GM18502 (cell line): ENCODE data around the gene PPP4R4.
"Not testable (repeated sequence)": the region's sequence is repeated elsewhere in the genome, so short reads cannot be mapped to it uniquely, and the experiment has no call there.

ENCODE experiments used
- ATAC-seq: cut with Tn5 transposase; IDR thresholded peaks from one replicate; pipeline ENCODE4 v1.9.1; 2021; ENCODE audit warnings: mild to moderate bottlenecking; ENCODE audit not compliant: unreplicated experiment, poor library complexity

PPP4R4 gene

DNA sequence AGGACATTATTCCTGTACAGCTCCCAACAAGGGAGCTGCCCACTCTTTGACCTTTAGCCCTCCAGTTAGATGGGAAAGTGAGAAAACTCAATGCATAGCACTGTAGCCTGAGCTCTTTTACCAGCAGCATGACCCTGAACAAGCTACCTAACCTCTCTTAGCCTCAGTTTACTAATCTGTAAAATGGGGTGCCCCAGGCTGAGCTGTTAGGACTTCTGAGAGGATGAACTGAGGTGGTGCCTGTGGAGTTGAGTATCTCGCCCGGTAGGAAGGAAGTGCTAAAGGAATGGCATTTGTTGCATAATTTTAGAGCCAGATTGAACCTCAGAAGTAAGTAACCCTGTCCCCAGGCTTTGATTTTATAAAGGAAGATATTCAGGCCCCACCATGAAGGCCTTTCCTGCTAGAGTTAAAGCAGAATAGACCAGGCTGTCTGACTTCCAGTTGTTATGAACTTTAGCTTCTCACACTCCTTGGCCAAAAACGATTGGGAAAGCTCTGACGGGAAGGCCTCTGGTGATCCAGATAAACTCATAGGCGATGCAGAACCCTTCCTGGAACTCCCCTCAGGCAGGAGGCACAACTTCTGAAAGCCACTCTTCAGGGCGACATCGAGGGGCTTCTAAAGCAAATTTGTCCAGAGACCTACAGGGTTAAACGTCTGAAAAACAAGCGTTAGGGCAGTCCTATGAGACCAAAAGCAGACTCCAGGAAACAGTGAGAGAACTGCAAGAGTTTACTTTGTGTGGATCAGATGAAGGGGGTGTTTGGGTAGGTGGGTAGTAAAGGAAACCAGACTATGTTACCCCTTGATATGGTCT, 121.4 kb downstream of the PPP4R4 start:
- no peak for ATAC-seq

DNA sequence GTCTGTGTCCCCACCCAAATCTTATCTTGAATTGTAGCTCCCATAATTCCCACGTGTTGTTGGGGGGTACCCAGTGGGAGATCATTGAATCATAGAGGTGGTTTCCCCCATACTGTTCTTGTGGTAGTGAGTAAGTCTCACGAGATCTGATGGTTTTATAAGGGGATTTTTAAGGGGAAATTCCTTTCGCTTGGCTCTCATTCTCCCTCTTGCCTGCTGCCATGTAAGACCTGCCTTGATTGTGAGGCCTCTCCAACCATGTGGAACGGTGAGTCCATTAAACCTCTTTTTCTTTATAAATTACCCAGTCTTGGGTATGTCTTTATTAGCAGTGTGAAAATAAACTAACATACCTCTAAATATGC, 122.0 kb downstream of the PPP4R4 start:
- not testable (repeated sequence) for ATAC-seq

DNA sequence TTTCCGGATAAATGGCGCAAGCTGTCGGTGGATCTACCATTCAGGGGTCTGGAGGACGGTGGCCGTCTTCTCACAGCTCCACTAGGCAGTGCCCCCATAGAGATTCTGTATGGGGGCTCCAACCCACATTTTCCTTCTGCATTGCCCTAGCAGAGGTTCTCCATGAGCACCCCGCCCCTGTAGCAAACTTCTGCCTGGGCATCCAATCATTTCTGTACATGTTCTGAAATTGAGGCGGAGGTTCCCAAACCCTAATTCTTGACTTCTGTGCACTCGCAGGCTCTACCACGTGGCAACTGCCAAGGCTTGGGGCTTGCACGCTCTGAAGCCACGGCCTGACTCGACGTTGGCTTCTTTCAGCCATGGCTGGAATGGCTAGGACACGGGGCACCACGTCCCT, 124.0 kb downstream of the PPP4R4 start:
- no peak for ATAC-seq

DNA sequence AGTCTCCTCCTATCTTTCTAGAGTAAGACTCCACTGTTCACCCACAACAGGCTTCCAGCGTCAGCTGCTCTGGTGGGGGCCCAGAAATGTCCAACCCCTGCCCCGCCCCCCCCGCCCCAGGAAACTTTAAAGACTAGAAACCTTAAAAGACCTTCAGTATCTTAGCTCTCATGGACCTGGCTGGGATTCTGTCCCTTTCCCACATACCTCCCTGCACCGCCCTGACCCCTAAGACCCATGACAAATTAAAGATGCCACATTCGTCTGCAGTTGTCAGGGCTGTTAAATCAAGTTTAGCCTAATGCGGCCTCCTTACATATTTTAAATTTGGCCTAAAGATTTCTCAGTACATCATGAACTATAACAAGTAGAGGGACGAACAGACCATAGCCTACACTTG, 129.0 kb downstream of the PPP4R4 start:
- no peak for ATAC-seq

DNA sequence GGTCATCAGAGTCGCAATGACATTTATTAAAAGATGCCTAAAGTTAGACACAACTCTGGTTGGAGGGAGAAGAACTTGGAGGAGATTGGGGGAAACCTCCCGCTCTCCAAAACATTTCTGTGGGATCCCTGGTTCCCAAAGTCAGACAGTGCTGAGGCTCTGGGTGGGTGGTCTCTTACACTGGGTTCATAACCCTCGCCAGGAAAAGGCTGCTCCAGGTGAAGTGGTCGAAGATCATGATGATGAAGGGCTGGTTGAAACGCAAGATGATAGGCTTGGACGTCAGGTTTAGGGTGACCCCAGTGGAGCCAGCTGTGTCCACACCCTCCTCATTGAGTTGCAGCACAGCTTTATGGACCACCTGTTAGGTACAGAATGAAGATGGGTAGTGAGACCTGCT, 130.1 kb downstream of the PPP4R4 start:
- no peak for ATAC-seq

DNA sequence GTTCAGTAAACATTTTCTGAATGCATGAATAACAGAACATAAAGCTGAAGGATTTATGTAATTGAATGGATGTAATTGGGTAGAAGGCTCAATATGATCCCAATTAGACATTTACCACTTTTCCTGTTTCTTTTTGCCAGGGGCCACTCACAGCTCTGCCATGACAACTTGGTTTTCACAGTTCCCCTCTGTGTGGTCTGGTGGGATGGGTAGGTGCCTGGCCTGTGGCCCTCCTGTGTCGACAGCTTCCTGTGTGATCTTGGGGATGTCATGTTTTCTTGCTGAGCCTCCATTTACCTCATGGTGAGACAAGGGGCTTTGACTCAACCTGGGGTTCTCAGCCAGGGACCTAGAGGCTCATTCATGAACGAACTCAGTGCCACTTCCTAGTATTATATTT, 131.5 kb downstream of the PPP4R4 start:
- ATAC-seq = no peak

DNA sequence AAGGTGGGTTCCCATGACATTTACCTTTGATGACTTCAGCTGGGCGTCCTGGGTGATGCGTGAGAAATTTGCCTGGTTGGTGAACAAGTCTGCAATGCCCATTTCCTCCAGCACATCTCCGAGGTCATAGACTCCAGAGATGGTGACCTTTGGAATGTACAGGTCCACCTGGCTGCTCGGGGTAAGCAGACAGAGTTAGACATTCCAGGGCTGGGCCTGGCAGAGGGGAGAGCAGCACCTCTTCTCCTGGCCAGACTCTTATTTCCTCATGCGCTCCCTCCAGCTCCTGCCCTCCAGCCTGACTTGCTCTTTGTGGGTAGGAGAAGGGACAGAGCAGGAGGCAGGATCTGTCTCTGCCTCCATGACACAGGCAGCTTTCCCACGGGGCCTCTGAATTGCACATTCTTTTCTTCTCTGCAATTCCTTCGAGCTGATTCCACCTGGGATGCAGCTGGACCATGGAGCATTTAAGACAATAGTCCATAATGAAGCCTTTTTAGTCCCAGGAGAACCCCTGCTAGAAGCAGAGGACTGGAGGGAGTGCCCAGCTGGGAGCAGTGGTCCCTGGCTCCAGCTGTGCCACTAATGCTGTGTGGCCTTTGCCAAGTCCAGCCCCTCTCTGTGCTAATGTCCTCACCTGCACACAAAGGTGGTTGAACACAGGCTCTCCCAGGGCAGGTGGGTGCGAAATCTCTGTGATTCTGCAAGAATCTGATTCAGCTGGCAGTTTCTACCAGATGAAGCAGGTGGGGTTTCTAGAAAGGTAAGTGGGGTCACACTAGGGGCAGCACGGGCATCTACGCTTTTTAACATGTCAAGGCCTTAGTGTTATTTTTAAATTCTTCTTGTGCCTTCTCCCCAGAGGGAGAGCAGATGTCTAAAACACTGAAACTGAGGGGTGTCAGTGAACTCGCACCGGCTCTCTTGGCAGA, 132.2 kb downstream of the PPP4R4 start:
- no peak for ATAC-seq

DNA sequence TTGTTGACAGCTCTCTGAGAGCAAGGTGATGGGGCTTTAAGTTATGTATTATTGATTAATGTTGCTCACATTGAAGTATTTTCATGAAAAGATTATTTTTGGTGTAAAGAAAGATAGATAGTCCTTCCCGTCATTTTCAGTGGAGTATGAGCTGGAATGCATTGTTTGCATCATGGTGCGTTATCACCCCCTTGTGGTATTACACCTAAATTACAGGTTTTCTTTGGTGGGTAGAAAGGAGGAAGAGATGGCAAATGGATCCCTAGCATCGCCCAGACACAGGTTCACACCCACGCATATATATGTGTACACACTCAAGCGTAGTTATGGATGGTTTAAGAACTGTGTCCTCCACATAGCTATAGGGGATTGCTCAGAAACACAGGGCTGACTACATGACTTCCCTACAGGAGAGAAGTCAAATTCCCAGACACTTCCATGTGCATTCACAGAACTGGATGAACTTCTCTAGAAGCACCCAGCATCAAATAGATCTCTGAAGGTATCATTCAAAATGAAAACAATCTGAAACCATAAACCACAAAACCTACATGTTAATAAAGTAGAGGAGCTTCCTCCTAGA, 133.4 kb downstream of the PPP4R4 start:
- ATAC-seq = no peak

DNA sequence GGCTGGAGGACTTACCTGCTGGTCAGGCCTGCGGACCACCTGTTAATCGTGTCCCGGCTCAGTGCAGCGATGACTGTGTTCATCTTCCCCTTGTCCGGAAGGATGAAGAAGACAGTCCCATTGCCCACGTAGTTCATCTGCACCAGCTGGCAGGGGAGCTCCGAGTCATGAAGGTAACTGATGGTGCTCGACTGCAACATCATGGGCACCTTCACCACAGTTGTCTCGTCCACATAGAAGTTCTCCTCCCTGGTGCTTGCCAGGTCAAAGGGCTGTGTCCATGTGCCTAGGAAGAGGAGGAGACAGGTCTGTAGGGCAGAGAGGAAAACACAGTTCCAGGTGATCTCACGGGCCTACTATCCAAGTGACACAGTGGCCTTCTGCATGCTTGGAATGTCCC, 135.6 kb downstream of the PPP4R4 start:
- no peak for ATAC-seq

DNA sequence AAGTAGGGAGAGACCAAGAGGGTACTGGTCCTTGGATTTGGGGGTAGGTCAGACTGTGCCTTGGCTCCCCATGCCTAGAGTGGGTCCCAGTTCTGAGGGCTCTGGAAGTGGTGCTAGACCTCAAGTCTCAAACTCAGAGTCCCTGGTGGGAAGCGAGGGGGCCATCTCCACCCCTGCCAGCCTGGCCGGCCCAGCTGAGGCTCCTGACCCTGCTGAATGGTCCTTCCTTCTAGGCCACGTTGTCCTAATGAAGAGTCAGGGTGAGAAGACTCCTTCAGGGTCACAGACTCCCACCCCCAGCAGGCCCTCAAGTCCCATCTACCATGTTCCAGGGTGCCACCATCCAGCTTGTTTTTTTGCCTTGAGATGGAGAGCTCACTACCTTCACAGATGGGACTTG, 136.1 kb downstream of the PPP4R4 start:
- ATAC-seq = no peak

DNA sequence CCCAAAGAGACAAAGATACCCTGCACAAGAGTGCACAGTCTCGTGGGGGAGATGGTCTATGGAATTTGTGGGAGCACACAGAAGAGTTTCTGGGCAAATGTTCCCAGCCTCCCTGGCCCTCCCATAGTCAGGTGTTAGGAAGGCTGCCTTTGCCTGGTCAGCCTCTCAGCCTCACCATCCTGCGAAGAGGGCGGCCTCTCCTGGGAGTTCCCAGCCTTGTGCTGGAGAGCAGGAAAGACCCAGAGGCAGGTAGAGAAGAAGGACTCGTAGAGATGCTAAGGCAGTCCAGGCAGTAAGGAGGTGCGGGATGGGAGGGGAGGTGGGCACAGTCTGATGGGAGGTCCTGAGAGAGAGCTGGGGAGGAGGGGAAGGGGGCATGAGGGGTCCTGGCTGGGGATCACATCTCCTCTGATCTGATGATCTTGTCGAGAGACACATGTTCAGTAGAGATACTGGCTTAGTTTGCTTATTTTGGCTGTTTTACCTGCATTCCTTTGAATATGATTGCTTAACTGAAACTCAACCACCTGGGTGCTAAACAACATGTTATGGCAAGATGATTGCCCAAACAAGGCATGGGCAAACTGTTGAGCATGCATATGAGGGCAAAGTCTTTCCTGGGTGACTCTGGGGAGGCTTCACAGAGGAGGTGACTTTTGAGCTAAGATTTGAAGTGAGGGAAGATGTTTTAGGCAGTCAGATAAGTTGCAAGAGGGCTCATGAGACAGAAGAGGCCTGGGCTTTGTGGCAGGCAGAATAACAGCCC, 138.5 kb downstream of the PPP4R4 start:
- no peak for ATAC-seq

DNA sequence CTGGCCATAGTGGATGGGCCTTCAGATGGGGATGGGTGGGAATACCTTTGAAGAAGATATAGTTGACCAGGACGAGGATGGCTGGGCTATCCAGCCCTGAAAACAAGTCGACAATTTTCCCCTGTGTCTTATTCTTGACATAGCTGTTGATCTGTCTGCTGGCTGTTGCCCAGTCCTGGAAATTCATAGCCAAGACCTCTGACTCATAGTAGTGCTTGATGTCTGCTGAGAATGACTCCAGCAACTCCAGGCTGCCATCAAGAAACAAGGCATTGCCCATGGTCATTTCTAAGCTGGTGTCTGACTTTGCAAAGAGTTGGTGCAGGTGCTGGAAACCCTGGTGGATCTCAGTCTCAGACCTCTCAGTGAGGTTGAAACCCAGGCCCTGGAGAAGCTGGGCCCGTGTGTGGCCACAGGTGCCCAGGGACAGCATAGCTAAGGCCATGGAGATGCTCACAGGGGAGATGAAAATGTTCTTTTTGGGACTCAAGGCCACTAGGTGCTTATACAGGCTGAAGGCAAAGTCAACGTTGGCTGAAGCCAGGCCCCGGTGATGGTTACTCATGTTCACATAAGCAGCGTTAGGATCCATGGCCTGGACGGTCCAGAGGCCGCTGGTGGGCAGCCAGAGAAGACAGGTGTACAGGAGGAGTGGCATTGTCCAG, 140.0 kb downstream of the PPP4R4 start:
- ATAC-seq = no peak

DNA sequence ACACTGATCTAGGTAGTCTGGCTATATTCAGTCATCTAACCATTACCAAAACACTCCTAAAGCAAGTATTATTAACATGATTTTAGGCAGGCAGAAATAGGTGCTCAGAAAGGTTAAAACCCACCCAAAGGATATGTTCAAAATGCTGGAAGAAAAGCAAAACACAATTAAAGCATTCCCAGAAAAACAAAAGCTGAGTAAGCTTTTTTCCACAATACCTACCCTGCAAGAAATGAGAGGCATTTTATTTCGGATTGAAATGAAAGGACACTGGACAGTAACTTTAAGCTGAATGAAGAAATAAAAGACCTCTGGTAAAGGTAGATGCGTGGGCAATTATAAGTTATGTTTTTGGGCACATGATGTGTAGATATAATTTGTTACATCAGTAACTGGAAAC, 140.8 kb downstream of the PPP4R4 start:
- no peak for ATAC-seq

DNA sequence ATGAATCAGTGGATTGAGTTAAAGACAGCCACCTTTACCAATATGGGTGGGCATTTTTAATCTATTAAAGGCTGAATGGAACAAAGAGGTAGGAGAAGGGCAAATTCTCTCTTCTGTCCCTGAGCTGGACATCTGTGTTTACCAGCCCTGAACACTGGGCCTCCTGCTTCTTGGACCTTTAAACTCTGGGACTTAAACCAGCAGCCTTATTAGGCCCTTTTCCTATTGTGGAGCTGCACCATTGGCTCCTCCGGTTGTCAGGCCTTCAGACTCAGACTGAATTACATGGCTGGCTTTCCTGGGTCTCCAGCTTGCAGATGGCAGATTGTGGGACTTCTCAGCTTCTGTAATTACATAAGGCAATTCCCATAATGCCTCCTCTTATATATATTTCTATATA, 142.6 kb downstream of the PPP4R4 start:
- no peak for ATAC-seq

DNA sequence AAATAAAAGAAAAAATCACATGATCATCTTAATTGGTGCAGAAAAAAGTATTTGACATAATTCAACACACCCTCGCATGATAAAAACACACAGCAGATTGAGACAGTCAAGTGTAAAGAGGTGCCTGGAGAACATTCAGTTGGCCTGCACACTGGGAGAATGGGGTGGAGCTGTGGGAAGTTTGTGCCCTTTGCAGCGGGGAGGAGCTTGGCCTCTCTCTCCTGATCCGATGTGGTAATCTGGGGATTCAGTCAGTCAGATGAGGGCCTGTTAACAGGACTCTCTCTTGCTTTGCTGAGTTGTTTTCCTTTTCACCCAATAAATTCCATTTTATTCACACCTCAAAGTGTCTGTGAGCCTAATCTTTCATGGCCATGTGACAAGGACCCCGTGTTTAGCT, 143.1 kb downstream of the PPP4R4 start:
- no peak for ATAC-seq

DNA sequence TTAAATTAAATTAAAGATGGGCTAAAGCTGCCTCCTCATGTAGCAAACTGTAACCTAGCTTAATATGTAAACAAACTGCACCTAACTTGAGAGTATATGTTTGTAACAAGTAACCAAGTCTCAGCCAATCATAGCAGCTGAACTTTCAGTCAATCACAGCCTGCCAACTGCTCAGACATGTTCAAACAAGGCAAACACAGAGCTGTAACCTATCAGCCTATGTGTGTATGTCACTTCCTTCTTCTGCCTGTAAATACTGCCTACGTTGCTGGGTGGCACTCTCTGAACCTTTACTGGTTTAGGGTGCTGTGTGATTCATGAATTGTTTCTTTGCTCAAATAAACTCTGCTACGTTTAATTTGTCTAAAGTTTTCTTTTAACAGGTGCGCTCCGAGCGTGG, 146.1 kb downstream of the PPP4R4 start:
- ATAC-seq = no peak

DNA sequence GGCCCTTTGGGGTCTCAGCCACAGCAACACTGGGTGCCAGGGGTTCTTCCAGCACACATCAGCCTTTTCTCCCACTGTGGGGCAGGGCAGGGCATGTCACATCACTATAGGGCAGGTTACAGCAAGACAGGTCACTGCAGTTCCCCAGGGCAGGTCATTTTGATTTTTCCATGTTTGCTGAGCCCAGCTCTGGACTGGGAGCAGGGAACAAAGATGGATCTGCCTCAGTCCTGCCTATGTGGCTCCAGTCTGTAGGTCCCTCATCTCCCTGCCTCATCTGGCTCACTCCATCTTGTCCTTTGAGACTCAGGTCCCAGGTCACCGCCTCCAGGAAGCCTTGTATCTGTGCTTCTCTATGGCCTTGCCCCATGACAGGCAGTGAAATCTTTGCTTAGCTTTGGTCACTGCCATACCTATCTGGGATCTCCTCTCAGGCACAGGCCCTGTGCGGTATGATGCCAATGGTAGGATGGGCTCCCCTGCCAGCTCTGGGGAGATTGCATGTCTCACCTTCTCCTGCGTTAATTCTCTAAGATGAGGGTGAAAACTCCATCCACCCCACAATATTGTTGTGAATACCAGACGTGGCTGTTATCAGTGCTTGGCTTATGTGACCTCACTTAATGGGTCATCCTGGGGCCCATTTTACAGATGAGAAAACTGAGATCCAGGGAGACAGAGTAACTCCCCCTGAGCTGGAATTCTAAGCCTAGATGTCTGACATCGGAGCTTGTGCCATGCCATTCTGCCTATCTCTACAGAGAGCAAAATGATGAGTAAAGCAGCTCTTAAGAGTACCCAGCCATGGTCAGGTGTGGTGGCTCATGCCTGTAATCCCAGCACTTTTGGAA, 147.5 kb downstream of the PPP4R4 start:
- ATAC-seq = no peak

DNA sequence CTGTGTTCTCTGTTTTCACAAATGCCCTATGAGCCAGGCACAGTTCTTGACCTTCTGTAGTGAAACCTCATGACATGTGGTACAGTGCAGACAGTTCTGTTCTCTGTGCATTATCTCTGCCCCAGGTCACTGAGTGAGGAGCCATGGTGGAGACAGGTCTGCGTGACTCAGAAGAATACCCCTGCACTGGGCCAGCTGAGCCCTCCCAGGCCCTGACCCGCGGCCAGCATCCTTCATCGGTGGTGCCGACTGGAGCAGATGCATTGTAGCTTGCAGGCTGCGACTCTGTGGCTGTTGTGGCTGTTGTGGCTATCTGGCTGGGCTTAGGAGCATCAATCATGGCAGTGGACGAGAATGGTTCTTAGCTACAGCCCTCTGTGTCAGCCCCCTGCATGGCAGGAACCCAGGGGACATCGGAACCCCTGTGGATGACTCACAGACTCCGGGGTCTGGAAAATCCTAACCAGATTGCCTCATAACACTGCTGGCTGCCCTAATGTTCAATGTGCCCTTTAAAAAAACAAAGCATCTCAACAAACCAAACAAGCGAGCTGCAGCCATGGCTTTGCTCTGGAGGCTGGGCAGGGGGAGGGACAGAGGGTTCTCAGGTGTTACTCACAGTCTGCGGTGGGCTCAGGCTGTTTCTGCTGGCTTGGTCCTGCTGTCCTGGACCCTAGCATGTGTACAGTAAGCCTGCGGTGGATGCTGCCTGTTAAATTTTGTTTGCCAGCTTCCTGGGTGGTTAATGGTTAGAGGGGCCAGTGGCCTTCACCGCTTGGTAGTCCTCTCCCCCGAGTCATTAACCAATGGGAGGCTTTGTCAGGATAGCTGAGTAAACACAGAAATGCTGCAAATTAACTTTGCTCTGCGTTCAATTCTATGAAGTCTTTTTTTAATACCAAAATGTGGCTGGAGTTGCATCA, 148.8 kb downstream of the PPP4R4 start, which contains the start of gene SERPINA6:
TSS of gene SERPINA6 (minus strand) at position 689 of the 923 bp plus-strand sequence. CDS start 8,688 bp downstream, outside the sequence.
- ATAC-seq = no peak
